Caco-2 (cell line): Measurements from ENCODE around the gene ELK1. TPM values are rescaled to one million over a fixed set of nuclear protein-coding genes. Genes with fewer than 3 reads are reported as not detected.
"Not testable (repeated sequence)": the region's sequence is repeated elsewhere in the genome, so short reads cannot be mapped to it uniquely, and the experiment has no call there.

Source experiments
- BruUV-seq: library from RNA; stranded (reverse); fragments of 400-500 nt; replicated peaks from 2 replicates; lab custom pipeline; 2021; lab: Mats Ljungman, UMichigan
- CTCF ChIA-PET: fragments of 300-600 bp; sonication (Branson Sonifier 250); formaldehyde crosslinking; loops from one replicate; lab custom pipeline; 2022; ENCODE audit warnings: antibody characterized with exemption; lab: Charles Lee
- POLR2A ChIA-PET: fragments of 300-600 bp; sonication (Branson Sonifier 250); formaldehyde crosslinking; loops from one replicate; lab custom pipeline; 2022; ENCODE audit warnings: antibody characterized with exemption; lab: Charles Lee
- DNase-seq, 2 experiments: peaks; one replicate each; pipeline versions ENCODE4 v3.0.0 to v3.0.0-alpha.2; 2020 to 2022
- H3K27me3 ChIP-seq: replicated peaks from 2 replicates; pipeline ENCODE4 v1.6.0; 2011; ENCODE audit warnings: low read length; ENCODE audit not compliant: control insufficient read depth, insufficient read depth
- H3K36me3 ChIP-seq: 2 replicates; pipeline ENCODE4 v1.5.1; 2011; ENCODE audit warnings: low read length; ENCODE audit not compliant: control insufficient read depth, insufficient read depth
- H3K4me1 ChIP-seq: fragments of 250-450 bp; sonication (Bioruptor Pico); 2 replicates; pipeline ENCODE4 v1.5.1; 2020; ENCODE audit warnings: mild to moderate bottlenecking
- H3K4me3 ChIP-seq: 2 replicates; pipeline ENCODE4 v1.5.1; 2011; ENCODE audit warnings: low read depth, mild to moderate bottlenecking, control low read depth, low read length
- H3K9me3 ChIP-seq: fragments of 250-450 bp; sonication (Bioruptor Pico); 2 replicates; pipeline ENCODE4 v1.5.1; 2020; ENCODE audit warnings: mild to moderate bottlenecking, moderate library complexity
- H3K27ac Mint-ChIP-seq: one replicate; pipeline ENCODE4 v1.8.0; 2022; ENCODE audit warnings: mixed read lengths; ENCODE audit not compliant: unreplicated experiment
- H3K27me3 Mint-ChIP-seq: one replicate; pipeline ENCODE4 v1.8.0; 2022; ENCODE audit warnings: mixed read lengths; ENCODE audit not compliant: insufficient read depth, unreplicated experiment
- H3K36me3 Mint-ChIP-seq: one replicate; pipeline ENCODE4 v1.8.0; 2022; ENCODE audit warnings: mild to moderate bottlenecking, mixed read lengths; ENCODE audit not compliant: insufficient read depth, unreplicated experiment
- H3K4me1 Mint-ChIP-seq: one replicate; pipeline ENCODE4 v1.8.0; 2022; ENCODE audit warnings: low read depth, mixed read lengths; ENCODE audit not compliant: unreplicated experiment
- H3K4me3 Mint-ChIP-seq: one replicate; pipeline ENCODE4 v1.8.0; 2022; ENCODE audit warnings: mild to moderate bottlenecking, moderate library complexity, mixed read lengths; ENCODE audit not compliant: unreplicated experiment
- H3K9me3 Mint-ChIP-seq: one replicate; pipeline ENCODE4 v1.8.0; 2022; ENCODE audit warnings: mixed read lengths; ENCODE audit not compliant: unreplicated experiment
- intact Hi-C: fragments of 100-400 bp; cut with micrococcal nuclease; formaldehyde crosslinking; loops from one replicate; pipeline ENCODE4 v1.10.0; 2022; ENCODE audit not compliant: unreplicated experiment
- total RNA-seq: library from RNA; stranded (reverse); gene quantifications from 2 replicates; pipeline ENCODE4 v1.2.3, GENCODE V29; 2022
- TF ChIP-seq, protein P1 (sequence below), 2 experiments: fragments of 200-600 bp in 1 of 2; IDR thresholded peaks; 1 replicate in 1 of 2; 2 replicates in 1 of 2; pipeline versions ENCODE4 v1.5.1 to v1.8.0; 2011 to 2022; ENCODE audit warnings: antibody characterized with exemption in 1 of 2, control low read depth in 1 of 2, inconsistent platforms in 1 of 2, low read depth in 1 of 2, low read length in 1 of 2, mild to moderate bottlenecking in 1 of 2, moderate library complexity in 1 of 2; ENCODE audit not compliant: insufficient read depth in 1 of 2, severe bottlenecking in 1 of 2, unreplicated experiment in 1 of 2

Gene ELK1
- total RNA-seq, 1 experiment from 2014 or later, result 29.3 TPM

DNA sequence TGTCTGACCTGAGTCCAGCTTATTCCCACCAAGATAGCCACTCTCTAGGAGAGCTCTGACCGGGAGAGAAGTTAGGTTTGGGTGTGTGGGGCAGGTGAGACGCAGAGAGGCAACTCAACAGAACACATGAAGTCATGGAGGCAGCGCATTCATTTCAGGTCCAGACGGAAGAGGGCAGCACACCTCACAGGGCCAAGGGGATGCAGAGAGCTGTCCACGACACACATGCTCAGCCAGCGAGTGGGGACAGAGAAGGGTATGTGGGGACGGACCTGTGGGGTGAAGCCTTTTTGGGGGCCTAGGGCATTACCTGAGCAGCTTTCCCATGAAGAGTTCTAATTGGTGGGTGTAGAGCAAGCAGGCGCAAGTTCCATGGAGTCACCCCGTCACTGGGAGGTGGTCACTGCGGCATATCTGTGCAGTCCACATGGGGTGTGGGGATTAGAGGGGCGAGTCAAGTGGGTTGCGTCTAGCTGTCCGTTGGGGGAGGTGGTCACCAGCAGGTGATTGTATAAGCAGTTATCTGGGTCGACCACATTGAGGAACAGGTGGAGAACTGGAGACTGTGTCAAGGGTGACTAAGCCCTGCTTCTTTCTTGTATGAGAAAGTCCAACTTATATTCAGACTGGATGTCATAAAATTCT, 32.9 kb upstream of the ELK1 start:
- Mint-ChIP-seq H3K36me3 (no peaks in the 10 kb centered on the region), H3K4me3 (no peak overlapping the region), H3K4me1 (no peaks in the 10 kb centered on the region), H3K9me3 (no peaks in the 10 kb centered on the region), H3K27ac (no peak overlapping the region), H3K27me3 (peaks cover 13% of the 10 kb centered on the region)
- Histone ChIP-seq H3K4me1 (no peaks in the 10 kb centered on the region), H3K4me3 (no peak overlapping the region), H3K9me3 (no peaks in the 10 kb centered on the region), H3K36me3 (no peaks in the 10 kb centered on the region), H3K27me3 (no peaks in the 10 kb centered on the region)
- no peak for DNase-seq
- BruUV-seq, result no TSS peak
- intact Hi-C loops, result no loop called here
- ChIA-PET CTCF (no interaction called here), POLR2A (no interaction called here)
- TF ChIP-seq, protein P1, sequence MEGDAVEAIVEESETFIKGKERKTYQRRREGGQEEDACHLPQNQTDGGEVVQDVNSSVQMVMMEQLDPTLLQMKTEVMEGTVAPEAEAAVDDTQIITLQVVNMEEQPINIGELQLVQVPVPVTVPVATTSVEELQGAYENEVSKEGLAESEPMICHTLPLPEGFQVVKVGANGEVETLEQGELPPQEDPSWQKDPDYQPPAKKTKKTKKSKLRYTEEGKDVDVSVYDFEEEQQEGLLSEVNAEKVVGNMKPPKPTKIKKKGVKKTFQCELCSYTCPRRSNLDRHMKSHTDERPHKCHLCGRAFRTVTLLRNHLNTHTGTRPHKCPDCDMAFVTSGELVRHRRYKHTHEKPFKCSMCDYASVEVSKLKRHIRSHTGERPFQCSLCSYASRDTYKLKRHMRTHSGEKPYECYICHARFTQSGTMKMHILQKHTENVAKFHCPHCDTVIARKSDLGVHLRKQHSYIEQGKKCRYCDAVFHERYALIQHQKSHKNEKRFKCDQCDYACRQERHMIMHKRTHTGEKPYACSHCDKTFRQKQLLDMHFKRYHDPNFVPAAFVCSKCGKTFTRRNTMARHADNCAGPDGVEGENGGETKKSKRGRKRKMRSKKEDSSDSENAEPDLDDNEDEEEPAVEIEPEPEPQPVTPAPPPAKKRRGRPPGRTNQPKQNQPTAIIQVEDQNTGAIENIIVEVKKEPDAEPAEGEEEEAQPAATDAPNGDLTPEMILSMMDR (IDR thresholded peaks at IDR 0.05; ENCODE audit: insufficient read depth in 1 of 2, low read depth in 1 of 2, low read length in 1 of 2, severe bottlenecking in 1 of 2, unreplicated experiment in 1 of 2), result no peak

DNA sequence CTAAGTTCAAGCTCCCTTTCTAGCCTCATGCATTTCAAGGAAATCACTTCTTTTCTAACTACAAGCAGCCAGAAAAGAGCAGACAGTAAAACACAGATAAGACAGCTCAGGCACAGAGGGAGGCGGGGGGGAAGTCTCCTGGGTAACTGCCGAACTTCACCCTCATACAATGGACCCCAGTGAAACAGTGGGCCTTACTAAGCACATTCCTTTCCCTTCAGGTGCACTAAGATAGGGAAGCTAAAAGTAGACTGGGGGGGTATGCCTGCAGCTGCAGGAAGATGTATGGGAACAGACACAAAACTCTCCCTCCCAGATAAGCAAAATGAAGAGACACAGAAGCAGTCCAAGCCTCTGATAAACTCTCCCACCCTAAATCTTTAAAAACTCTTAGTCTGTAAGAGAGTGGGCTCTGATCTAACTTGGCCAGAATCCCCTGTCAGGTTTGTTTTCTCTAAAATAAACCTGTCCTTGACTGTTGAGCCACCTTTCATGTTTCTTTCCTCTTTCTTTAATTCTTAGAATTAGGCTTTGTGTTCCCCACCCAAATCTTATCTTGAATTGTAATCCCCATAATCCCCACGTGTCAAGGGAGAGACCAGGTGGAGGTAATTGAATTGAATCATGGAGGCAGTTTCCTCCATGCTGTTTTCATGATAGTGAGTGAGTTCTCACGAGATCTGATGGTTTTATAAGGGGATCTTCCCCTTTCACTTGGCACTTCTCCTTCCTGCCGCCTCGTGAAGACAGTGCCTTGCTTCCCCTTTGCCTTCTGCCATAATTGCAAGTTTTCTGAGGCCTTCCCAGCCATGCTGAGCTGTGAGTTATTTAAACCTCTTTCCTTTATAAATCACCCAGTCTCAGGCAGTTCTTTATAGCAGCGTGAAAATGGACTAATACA, 25.8 kb upstream of the ELK1 start:
- H3K36me3 Mint-ChIP-seq, H3K4me1 Mint-ChIP-seq, H3K27me3 Mint-ChIP-seq, BruUV-seq, H3K4me3 ChIP-seq, intact Hi-C loops, DNase-seq, H3K4me3 Mint-ChIP-seq, H3K27me3 ChIP-seq, H3K9me3 ChIP-seq, H3K4me1 ChIP-seq, CTCF ChIA-PET, H3K9me3 Mint-ChIP-seq, H3K27ac Mint-ChIP-seq, POLR2A ChIA-PET, H3K36me3 ChIP-seq: not testable (repeated sequence)

DNA sequence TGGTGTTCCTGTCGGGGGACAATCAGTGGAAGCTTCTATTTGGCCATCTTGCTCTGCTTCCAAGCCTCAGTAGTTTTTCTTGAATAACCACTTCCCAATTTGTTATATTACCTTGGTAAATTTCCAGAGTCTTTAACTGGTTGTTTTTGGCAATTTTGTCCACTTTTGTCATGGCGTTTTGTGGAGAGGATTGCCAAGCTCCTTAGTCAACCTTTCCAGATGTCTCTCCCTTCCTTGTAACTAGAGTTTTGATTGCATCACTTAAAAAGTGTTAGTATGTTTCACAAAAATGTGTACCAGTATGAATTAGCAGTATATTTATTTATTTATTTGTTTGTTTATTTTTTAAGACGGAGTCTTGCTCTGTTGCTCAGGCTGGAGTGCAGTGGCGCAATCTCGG, 24.4 kb upstream of the ELK1 start:
- H3K4me1 Mint-ChIP-seq, result no peaks in the 10 kb centered on the region
- BruUV-seq, result no TSS peak
- no peaks in the 10 kb centered on the region for H3K9me3 Mint-ChIP-seq
- no peak for DNase-seq
- Histone ChIP-seq H3K36me3 (no peaks in the 10 kb centered on the region), H3K4me1 (no peaks in the 10 kb centered on the region), H3K9me3 (no peaks in the 10 kb centered on the region), H3K4me3 (no peak overlapping the region), H3K27me3 (no peaks in the 10 kb centered on the region)
- H3K27me3 Mint-ChIP-seq, result no peaks in the 10 kb centered on the region
- TF ChIP-seq, protein P1 (IDR thresholded peaks at IDR 0.05; ENCODE audit: insufficient read depth in 1 of 2, low read depth in 1 of 2, low read length in 1 of 2, severe bottlenecking in 1 of 2, unreplicated experiment in 1 of 2), result no peak
- ChIA-PET POLR2A (no interaction called here), CTCF (no interaction called here)
- intact Hi-C loops, result no loop called here
- no peaks in the 10 kb centered on the region for H3K36me3 Mint-ChIP-seq
- H3K27ac Mint-ChIP-seq, result no peak overlapping the region
- no peak overlapping the region for H3K4me3 Mint-ChIP-seq

DNA sequence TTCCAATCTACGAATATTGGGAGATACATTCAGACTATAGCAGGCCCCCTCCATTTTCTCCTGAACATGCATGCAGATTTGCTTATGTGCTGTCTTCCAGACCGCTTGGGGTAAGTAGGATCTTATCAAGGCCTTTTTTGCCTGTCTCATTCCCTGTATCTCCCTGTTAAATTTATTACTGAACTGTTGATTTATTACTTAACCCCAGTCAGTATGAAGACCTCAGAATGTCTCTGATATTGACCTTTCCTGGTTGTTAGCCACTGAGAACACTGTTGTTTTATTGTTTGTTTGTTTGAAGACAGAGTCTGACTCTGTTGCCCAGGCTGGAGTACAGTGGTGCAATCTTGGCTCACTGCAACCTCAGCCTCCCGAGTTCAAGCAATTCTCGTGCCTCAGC, 15.4 kb upstream of the ELK1 start:
- H3K9me3 Mint-ChIP-seq, H3K27me3 Mint-ChIP-seq, POLR2A ChIA-PET, H3K27me3 ChIP-seq, H3K9me3 ChIP-seq, CTCF ChIA-PET, BruUV-seq, H3K36me3 ChIP-seq, H3K27ac Mint-ChIP-seq, H3K4me3 ChIP-seq, H3K4me1 ChIP-seq, DNase-seq, intact Hi-C loops, H3K4me1 Mint-ChIP-seq, H3K4me3 Mint-ChIP-seq, H3K36me3 Mint-ChIP-seq: not testable (repeated sequence)
